ENCODE results near the gene SSPN. TPM values are rescaled to one million over a fixed set of nuclear protein-coding genes. Genes with fewer than 3 reads are reported as not detected.

SSPN gene
- total and polyA plus RNA-seq, 8 donors = 1.8 to 52.4 (median 11.1) TPM

DNA sequence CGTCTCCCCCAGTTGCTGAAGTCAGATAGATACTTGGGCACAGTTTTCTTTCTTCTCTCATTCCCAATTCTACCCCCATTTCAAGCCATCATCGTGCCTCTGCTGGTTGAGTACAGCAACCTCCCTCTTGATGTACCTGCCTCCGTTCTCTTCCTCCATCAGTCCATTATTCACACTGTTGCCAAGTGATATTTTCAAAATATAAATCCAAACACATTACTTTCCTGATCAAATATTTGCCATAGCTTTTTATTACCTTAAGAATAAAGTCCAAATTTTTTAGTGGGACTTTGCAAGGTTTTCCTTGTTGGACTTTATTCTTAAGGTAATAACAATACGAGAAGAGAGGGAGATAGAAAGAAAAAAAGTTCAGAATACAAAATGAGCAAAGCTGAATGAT lies 18.6 kb upstream of the SSPN start:
- TF ChIP-seq POLR2A (IDR thresholded peaks at IDR 0.05) (no peak), EP300 (IDR thresholded peaks at IDR 0.05) (no peak), POLR2AphosphoS5 (IDR thresholded peaks at IDR 0.05) (no peak)
- TF ChIP-seq, protein P1, sequence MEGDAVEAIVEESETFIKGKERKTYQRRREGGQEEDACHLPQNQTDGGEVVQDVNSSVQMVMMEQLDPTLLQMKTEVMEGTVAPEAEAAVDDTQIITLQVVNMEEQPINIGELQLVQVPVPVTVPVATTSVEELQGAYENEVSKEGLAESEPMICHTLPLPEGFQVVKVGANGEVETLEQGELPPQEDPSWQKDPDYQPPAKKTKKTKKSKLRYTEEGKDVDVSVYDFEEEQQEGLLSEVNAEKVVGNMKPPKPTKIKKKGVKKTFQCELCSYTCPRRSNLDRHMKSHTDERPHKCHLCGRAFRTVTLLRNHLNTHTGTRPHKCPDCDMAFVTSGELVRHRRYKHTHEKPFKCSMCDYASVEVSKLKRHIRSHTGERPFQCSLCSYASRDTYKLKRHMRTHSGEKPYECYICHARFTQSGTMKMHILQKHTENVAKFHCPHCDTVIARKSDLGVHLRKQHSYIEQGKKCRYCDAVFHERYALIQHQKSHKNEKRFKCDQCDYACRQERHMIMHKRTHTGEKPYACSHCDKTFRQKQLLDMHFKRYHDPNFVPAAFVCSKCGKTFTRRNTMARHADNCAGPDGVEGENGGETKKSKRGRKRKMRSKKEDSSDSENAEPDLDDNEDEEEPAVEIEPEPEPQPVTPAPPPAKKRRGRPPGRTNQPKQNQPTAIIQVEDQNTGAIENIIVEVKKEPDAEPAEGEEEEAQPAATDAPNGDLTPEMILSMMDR (IDR thresholded peaks at IDR 0.05) = no peak
- 45 to 67% (median 56%) methylated on average over 4 of the region's 4 CpGs for WGBS, 5 donors
- no peak overlapping the region for H3K4me3 ChIP-seq
- no peaks in the 10 kb centered on the region for H3K27me3 ChIP-seq
- DNase-seq = no peak
- intact Hi-C loops (cut with DNase I; ENCODE audit: low total_unique reads) = no loop called here
- H3K9me3 ChIP-seq = no peaks in the 10 kb centered on the region
- H3K4me1 ChIP-seq = no peaks in the 10 kb centered on the region
- H3K36me3 ChIP-seq = no peaks in the 10 kb centered on the region
- no peak overlapping the region for H3K27ac ChIP-seq

- intact Hi-C loops (cut with DNase I; ENCODE audit: low total_unique reads) = no loop called here
- H3K4me1 ChIP-seq = no peaks in the 10 kb centered on the region
- H3K27me3 ChIP-seq = no peaks in the 10 kb centered on the region
- no peak overlapping the region for H3K4me3 ChIP-seq
- no peaks in the 10 kb centered on the region for H3K9me3 ChIP-seq
- no peaks in the 10 kb centered on the region for H3K36me3 ChIP-seq
- WGBS, 5 donors = 70 to 80% (median 76%) methylated on average over 7 of the region's 7 CpGs
- H3K27ac ChIP-seq = no peak overlapping the region
- no peak for DNase-seq
- TF ChIP-seq POLR2AphosphoS5 (IDR thresholded peaks at IDR 0.05) (no peak), POLR2A (IDR thresholded peaks at IDR 0.05) (no peak)
These were observed 18.1 kb upstream of the SSPN start for GRCh38 chr12:26177283-26177682.

- H3K36me3 ChIP-seq = no peaks in the 10 kb centered on the region
- TF ChIP-seq, protein P1 (IDR thresholded peaks at IDR 0.05) = no peak
- TF ChIP-seq POLR2AphosphoS5 (IDR thresholded peaks at IDR 0.05) (no peak), EP300 (IDR thresholded peaks at IDR 0.05) (no peak), POLR2A (IDR thresholded peaks at IDR 0.05) (no peak)
- H3K4me1 ChIP-seq = no peaks in the 10 kb centered on the region
- no peaks in the 10 kb centered on the region for H3K9me3 ChIP-seq
- no peak overlapping the region for H3K27ac ChIP-seq
- peaks cover 0 to 6% (median 0%) of the 10 kb centered on the region in 3 donors for H3K27me3 ChIP-seq
- no peak overlapping the region for H3K4me3 ChIP-seq
- intact Hi-C loops (cut with DNase I; ENCODE audit: low total_unique reads) = no loop called here
- 46 to 74% (median 65%) methylated on average over 4 of the region's 4 CpGs for WGBS, 5 donors
- DNase-seq = no peak
These were observed 15.5 kb upstream of the SSPN start for GRCh38 chr12:26179826-26180225.

DNA sequence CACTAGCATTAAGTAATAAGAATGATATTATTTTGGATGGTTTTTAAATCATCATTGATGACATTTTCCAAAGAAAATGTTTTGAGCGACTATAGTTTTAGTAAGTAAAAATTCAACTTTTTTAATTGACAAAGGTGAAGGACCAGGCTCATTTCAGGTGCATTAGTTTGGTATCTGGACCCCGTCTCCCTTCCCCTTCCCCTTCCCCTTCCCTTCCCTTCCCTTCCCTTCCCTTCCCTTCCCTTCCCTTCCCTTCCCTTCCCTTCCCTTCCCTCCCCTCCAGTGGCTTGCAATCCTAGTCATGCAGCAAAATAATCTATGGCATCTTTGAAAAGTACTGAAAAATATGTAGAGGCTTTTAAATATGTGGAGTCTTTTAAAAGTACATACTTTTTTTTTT lies 13.0 kb upstream of the SSPN start:
- Histone ChIP-seq H3K36me3 (no peaks in the 10 kb centered on the region), H3K27me3 (peaks cover 0 to 6% (median 0%) of the 10 kb centered on the region in 3 donors), H3K9me3 (no peaks in the 10 kb centered on the region), H3K4me3 (no peak overlapping the region), H3K27ac (no peak overlapping the region), H3K4me1 (no peaks in the 10 kb centered on the region)
- TF ChIP-seq POLR2AphosphoS5 (IDR thresholded peaks at IDR 0.05) (no peak), EP300 (IDR thresholded peaks at IDR 0.05) (no peak), POLR2A (IDR thresholded peaks at IDR 0.05) (no peak)
- TF ChIP-seq, protein P1 (IDR thresholded peaks at IDR 0.05) = no peak
- intact Hi-C loops (cut with DNase I; ENCODE audit: low total_unique reads) = no loop called here
- 86 to 91% (median 88%) methylated on average over 2 of the region's 2 CpGs for WGBS, 5 donors
- no peak for DNase-seq

GRCh38 chr12:26185532-26186320 lies 9.6 kb upstream of the SSPN start:
- H3K27me3 ChIP-seq = peaks cover 0 to 6% (median 0%) of the 10 kb centered on the region in 3 donors
- 60 to 81% (median 79%) methylated on average over 7 of the region's 7 CpGs for WGBS, 5 donors
- H3K4me1 ChIP-seq = no peaks in the 10 kb centered on the region
- DNase-seq = no peak
- H3K9me3 ChIP-seq = no peaks in the 10 kb centered on the region
- intact Hi-C loops (cut with DNase I; ENCODE audit: low total_unique reads) = no loop called here
- TF ChIP-seq POLR2A (IDR thresholded peaks at IDR 0.05) (no peak), EP300 (IDR thresholded peaks at IDR 0.05) (no peak), POLR2AphosphoS5 (IDR thresholded peaks at IDR 0.05) (no peak)
- TF ChIP-seq, protein P1 (IDR thresholded peaks at IDR 0.05) = no peak
- no peaks in the 10 kb centered on the region for H3K36me3 ChIP-seq
- no peak overlapping the region for H3K27ac ChIP-seq
- no peak overlapping the region for H3K4me3 ChIP-seq
